HL-60/S4 treated with phorbol 12-myristate 13-acetate at 8.2 ng/mL for 4 days and 3 days (cell line): ENCODE measurements around the gene GLRX5.

Experiments
- in situ Hi-C: fragments of 300-500 bp; cut with MboI; formaldehyde crosslinking; loops from 2 replicates; pipeline ENCODE4 v1.15.0; 2022; ENCODE audit warnings: low sequenced_read_pairs

GLRX5 gene

GRCh38 chr14:95531969-95532368 lies 2.9 kb upstream of the GLRX5 start:
- in situ Hi-C loops, result no loop called here

GRCh38 chr14:95533391-95533821 lies 1.4 kb upstream of the GLRX5 start:
- in situ Hi-C loops, result no loop called here

GRCh38 chr14:95533822-95534221 lies 1.0 kb upstream of the GLRX5 start:
- in situ Hi-C loops, result no loop called here

GRCh38 chr14:95535226-95536021 lies 574 bp downstream of the GLRX5 start:
- in situ Hi-C loops, result no loop called here

- in situ Hi-C loops, result no loop called here
These were observed 1.3 kb downstream of the GLRX5 start for GRCh38 chr14:95536036-95536593.

- in situ Hi-C loops, result no loop called here
These were observed 1.8 kb downstream of the GLRX5 start for GRCh38 chr14:95536671-95537070.

GRCh38 chr14:95537298-95538089 lies 2.6 kb downstream of the GLRX5 start:
- in situ Hi-C loops, result no loop called here

- in situ Hi-C loops, result no loop called here
These were observed 4.1 kb downstream of the GLRX5 start for GRCh38 chr14:95538801-95539509.

- in situ Hi-C loops, result no loop called here
These were observed 5.5 kb downstream of the GLRX5 start for GRCh38 chr14:95540236-95540855.

GRCh38 chr14:95541346-95541745 lies 6.5 kb downstream of the GLRX5 start:
- in situ Hi-C loops, result no loop called here

GRCh38 chr14:95541932-95542930 lies 7.4 kb downstream of the GLRX5 start:
- in situ Hi-C loops, result no loop called here

- in situ Hi-C loops, result no loop called here
These were observed 8.2 kb downstream of the GLRX5 start for GRCh38 chr14:95543021-95543420.

GRCh38 chr14:95544588-95544987 lies 9.7 kb downstream of the GLRX5 start:
- in situ Hi-C loops, result no loop called here

- in situ Hi-C loops, result no loop called here
These were observed 10.8 kb downstream of the GLRX5 start for GRCh38 chr14:95545515-95546168.

GRCh38 chr14:95547272-95547625 lies 12.4 kb downstream of the GLRX5 start:
- in situ Hi-C loops, result no loop called here

- in situ Hi-C loops, result no loop called here
These were observed 12.9 kb downstream of the GLRX5 start for GRCh38 chr14:95547626-95548327.

GRCh38 chr14:95548328-95548929 lies 13.6 kb downstream of the GLRX5 start:
- in situ Hi-C loops, result no loop called here
